GM12875 (cell line): ENCODE data around the gene CSNK2A3.

Source experiments
- H3K4me3 ChIP-seq: one replicate; pipeline ENCODE4 v1.5.1; 2011; ENCODE audit warnings: low read depth, low read length, control low read depth
- CTCF ChIP-seq: IDR thresholded peaks from 2 replicates; pipeline ENCODE4 v1.5.1; 2011; ENCODE audit warnings: low read depth, mild to moderate bottlenecking, control low read depth, inconsistent platforms, low read length, moderate library complexity, borderline replicate concordance; ENCODE audit not compliant: insufficient read depth

CSNK2A3 gene

GRCh38 chr11:11322101-11322500 is 30.9 kb downstream of the CSNK2A3 start:
- no peak overlapping the region for H3K4me3 ChIP-seq
- no peak for TF ChIP-seq CTCF

DNA sequence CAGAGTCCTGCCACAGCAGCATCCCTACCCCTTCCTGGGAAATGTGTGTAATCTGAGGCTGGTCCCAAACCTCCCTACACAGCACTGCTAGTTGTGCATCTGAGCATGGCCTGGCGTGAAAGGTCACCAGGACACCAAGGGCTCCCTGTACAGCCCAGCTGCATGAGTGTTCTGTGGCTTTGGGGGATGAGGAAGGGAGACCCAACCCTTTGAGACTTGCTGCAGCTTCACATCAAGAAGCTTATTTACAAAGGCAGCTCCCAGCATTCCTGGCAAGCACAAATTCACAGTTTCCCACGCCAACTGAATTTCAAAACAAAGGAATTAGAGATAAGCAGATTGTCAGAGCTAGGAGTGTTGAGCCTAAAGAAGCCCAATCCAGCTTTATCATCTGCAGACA is 32.2 kb downstream of the CSNK2A3 start:
- H3K4me3 ChIP-seq: no peak overlapping the region
- TF ChIP-seq CTCF: no peak

DNA sequence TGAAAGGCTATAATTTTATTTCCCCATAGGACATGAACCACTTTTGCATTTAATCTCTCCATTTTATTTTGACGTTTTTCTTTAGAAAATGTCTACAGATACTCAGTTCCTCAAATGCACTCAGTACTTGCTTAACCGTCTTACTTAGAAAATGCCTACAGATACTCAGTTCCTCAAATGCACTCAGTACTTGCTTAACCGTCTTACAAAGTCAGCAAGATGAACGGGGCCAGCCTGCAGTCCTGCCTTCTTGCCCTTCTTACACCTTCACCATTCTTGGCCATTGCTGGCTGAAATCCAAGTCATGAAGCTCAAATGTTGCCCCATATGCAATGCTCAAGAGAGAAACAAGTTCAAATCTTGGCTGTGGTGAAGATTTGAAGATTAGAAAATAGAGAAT is 34.1 kb downstream of the CSNK2A3 start:
- TF ChIP-seq CTCF: no peak
- no peak overlapping the region for H3K4me3 ChIP-seq

DNA sequence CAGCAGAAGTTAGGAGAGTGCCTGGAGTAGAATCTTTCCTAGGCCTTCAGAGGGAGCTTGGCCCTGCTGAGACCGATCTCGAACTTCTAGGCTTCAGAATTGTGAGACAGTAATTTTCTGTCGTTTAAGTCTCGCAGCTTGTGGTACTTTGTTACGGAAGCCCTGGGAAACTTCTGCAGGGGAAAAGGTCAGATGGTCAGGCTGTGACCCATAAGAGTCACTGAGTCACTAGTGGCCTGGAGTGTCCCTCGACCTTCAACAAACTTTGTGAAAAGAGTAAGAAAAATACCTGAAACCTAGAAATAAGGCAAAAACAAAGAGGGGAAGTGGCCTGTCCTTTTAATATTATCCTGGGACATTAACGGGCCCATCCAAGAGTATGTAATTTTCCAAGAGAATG is 34.6 kb downstream of the CSNK2A3 start:
- TF ChIP-seq CTCF: no peak
- no peak overlapping the region for H3K4me3 ChIP-seq

- TF ChIP-seq CTCF: no peak
- no peak overlapping the region for H3K4me3 ChIP-seq
Measured at GRCh38 chr11:11316651-11317230, 36.3 kb downstream of the CSNK2A3 start.

DNA sequence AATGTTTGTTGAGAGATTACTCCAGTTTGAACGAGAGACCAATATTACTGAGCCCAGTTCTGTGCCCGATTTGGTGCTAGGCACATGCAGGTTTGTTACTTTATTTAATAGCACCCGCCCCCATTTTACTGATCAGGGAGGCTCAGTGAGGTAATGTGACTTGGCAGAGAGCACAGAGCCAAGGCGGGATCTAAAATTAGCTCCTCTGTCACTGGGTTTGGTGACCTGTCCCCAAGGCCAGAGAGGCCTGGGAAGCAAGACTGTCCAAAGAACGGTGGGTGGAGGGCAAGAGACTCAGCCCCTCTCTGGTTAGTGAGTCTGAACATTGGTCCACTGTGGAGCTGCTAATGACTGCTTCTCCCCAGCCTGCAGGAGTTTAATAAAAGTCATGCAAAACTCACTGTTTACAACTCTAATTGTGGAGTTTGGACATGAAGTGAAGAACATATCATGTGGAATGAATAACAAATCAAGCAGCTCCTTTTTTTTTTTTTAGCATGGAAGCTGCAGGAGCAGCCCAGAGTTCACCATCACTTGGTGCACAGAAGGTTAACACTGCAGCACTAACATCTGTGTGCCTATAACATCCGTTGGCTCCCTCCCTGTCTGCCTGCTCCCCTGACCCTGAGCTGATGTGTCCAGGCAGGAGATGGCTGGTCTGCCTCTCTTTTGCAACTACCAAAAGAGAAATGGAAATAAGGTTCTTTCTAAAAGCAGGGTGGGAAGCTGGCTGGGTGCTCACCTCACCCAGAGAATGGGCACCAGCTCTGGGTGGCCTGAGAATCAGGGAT is 39.0 kb downstream of the CSNK2A3 start:
- H3K4me3 ChIP-seq: no peak overlapping the region
- no peak for TF ChIP-seq CTCF

DNA sequence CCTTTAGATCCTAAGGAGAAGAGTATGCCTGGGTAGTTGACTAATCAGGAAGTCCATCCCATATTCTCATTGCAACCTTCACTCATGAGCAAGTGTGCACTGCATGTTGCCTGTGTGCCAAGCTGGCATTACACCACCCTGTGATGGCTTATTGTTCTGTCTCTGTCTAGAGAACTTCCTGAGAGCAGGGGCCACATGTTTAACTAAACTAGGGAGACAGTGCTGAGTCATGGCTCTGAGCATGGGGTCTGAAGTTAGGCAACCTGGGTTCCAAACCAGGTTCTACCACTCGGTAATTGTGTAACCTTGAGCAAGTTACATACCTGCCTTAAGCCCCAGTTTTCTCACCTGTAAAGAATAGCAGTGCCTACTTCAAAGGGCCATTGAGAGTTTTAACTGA is 39.6 kb downstream of the CSNK2A3 start:
- H3K4me3 ChIP-seq: no peak overlapping the region
- TF ChIP-seq CTCF: no peak
